ENCODE data around the gene SLC22A23.

SLC22A23 gene

DNA sequence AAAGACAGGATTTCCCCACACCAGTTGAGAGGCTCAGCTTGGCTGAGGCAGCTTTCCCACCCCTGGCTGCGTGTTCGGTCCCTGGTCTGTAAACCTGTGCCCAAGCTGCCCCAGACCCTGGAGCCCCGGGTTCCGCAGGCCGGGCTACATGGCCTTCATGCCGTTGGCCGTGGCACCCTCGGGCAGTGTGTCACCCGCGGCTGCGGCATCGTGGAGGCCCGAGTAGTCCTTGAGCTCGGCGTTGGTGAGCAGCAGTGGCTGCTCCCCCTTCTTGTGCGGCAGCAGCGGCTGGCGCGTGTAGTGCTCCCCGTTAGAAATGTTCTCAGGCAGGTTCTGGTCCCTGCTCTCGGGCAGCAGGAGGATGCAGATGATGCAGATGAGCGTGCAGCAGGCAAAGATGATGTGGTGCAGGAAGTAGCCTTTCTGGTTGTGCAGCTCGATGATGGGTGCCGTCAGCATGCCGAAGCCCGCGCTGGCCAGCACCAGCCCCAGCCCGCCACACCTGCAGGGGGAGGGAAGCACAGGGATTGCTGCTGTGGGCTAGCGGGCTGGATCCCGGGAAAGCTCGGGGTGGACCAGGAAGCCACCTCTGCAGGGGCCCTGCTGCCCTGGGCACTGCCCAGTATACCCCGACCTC is 183.8 kb downstream of the SLC22A23 start:
- no peak for DNase-seq (ENCODE audit: low spot score)
- no peak for FAIRE-seq

DNA sequence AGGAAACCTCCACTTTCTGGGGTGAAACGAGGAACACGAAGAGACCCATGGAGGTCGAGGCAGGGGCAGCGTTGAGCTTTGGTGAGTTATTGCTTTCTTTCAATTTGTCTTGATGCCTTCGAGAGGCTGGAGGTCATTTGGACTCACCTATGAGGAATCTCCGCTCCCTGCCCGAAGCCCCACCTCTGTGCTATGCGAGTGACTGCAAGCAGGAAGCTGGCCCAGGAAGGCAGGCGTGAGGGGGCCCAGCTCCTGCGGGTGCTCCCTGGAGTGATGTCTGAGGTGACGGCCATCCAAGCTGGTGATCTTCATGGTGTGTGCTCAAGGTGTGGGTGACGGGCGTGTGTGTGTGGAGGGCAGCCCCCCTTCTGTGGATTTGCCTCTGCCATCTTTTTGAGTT is 185.1 kb downstream of the SLC22A23 start:
- DNase-seq (ENCODE audit: low spot score) (no peak), FAIRE-seq (no peak)

DNA sequence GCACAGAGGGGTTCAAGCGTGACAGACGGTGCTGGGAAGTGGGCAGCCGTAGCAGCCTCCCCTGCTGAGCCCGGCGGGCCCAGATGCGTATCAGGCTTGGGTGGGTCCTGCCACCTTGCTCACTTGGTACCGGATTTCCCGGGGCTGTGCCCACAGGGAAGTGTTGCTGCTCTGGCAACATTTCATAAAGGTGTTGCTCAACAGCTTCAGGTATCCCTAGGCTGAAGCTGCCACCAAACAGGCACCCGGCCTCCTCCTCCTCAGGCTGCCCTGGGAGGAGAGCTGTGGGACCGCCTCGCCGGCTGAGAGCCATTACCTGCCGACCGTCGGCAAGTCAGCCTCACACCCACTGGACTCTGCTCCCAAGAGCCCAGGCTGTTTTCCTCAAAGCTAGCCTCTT is 186.6 kb downstream of the SLC22A23 start:
- FAIRE-seq (no peak), DNase-seq (ENCODE audit: low spot score) (no peak)

DNA sequence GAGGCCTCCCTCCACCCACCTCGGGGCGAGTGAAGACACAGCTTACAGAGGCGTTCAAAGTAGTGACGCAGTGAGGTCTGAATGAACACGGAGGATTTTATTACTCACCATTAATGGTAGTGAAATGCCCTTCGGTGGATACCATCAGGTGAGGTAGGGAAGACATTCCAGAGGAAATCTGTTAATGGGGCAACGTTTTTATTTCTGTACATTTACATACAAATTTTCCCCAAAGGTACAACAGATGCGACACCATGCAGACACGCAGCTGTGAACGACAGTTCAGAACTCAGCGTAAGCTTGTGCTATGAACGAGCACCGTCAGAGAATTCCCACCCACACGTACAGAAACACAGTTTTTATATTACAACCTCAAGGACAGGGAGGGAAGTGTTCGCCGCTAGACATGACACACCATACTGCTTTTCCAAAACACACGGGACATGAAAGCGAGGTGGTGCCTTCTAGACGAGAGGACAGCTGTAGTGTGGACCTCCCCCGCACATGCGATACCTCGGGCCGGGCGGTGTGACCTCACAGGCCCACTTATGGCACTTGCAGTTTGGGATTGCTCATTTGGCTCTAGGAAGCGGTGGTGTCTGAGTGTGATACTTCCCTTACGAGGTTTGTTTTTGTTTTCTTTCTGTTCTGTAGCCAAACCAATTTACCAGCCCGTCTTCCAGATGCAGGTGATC is 187.4 kb downstream of the SLC22A23 start:
- FAIRE-seq = no peak

DNA sequence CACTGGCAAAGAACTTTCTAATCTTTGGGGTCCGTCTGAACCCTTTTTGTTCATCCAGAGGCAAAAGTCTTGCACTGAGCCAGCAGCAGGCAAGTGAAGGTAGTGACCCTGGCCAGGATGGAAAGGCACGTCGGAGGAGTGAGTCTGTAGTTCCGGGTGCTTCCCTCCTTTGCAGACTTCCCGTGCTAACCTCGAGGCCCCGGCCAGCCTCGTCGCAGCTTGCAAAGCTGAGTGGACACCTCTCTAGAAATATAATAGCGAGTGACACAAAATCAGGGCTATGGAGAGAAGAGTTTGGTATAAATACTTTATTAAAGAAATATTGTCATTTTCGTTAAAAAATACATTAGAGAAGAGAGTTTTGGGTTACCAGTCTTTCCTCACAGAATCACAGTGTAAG is 188.2 kb downstream of the SLC22A23 start:
- DNase-seq (ENCODE audit: low spot score) (no peak), FAIRE-seq (no peak)

More for the DNA sequence above, 187.4 kb downstream of the SLC22A23 start:
- no peak for DNase-seq (ENCODE audit: low spot score)

DNA sequence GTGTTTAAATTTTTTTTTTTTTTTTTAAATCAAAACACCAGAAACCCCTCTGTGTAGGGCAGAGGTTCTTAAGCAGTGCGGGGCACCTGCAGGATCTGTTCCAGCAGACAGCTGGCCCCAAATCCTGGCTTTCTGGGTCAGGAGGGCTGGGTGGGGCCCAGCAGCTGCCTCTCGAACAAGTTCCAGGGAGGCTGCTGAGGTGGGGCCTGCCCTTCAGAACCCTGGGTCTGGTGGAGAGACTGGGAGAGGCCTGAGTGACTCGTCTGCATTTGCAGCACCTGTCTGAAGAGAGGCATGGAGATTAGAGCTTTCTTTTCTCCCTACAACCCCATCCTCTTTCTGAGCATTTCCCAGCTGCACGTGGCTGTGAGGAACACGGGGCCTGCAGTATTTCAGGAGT is 189.7 kb downstream of the SLC22A23 start:
- FAIRE-seq (no peak), DNase-seq (ENCODE audit: low spot score) (no peak)

DNA sequence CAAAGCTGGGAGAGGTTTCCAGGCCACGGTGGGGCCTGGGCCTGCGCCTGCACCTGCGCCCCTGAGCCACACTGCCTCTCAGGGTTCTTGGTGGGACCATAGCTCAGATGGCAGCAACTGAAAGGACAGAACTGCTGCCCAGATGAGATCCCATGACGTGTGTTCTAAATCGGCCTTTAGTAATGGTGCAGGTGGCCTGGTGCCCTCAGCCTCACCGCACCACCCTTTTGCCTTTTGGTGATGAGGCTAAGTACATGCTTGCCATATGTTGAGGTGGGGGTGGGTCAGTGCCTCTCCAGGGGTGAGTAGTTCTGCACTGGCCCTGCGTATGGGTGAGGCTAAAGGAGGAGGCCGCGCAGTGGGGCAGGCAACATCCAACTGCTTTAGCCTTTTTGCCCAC is 190.7 kb downstream of the SLC22A23 start:
- no peak for FAIRE-seq
- no peak for DNase-seq (ENCODE audit: low spot score)

DNA sequence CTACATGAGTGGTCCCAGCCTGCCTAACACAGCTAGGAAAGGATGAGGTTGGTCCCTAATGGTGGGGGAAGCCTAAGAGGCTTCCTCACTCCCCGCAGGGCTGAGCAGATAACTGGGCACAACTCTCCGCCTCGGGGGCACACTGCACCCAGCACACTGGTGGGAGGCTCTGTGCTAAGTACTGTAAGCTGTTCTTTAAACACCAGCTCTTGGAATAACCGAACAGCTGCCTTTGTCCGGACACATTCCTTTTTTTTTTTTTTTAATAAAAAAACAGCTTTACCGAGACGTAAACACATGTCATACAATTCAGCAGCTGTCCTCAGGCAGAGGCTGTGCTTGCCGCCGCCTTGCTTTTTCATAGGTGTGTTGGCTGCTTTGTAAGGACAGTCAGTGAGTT is 191.2 kb downstream of the SLC22A23 start:
- no peak for FAIRE-seq
- DNase-seq (ENCODE audit: low spot score) = no peak

DNA sequence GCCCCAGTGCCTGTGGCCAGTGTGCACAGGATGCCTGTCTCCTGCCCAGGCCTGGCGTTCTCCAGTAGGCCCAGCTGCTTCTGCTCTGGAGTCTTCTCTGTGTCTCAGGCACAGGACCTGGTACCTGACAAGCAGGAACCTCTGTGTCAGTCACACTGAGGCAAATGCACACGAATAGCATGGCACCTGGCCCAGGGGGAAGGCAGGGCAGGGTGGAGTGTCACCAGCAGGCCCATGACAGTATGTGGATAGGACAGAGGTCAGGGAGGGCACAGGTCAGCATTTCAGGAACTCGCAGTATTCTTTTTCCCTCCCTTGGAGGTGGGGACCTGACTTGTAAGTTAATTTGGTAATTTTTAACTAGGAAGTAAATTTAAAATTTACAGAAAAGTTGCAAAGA is 192.5 kb downstream of the SLC22A23 start:
- no peak for FAIRE-seq
- DNase-seq (ENCODE audit: low spot score) = no peak

DNA sequence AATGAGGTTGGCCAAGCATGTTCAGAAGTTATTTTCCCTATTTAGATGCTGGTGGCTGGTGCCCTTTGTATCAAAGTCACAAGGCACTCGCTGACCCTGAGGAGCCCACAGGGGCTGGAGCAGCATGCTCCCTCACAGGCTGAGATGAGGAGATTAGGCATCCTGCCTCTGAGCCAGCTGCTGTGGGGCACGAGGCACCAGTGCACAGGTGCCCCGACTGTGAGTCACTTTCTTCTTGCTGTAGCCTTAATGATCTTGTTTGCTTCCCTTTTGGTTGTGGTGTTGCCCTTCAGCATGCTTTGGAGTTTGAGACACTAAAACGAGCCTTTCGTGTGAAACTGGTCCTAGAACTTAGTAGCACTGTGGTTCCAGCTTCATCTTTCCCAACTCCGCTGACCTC is 193.8 kb downstream of the SLC22A23 start:
- DNase-seq (ENCODE audit: low spot score) (no peak), FAIRE-seq (no peak)

DNA sequence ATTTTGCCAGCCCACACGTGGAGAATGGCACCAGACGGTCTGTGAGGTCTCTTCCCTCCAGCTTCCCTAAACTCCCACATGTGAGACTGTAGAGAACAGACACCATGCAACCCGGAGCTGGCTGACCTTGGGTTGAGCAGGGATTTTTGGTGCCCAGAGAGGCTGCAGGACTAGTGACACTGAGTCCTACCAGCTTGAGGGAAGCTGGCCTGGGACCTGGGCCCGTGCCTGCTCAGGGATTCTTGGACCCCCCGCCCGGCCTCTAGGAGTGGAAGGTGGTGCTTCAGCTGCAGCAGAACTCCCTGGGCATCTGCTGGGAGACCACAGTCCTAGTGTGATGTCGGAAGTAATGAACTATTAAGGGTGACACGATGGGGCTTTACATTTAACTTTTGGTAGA is 194.9 kb downstream of the SLC22A23 start:
- FAIRE-seq (no peak), DNase-seq (ENCODE audit: low spot score) (no peak)

DNA sequence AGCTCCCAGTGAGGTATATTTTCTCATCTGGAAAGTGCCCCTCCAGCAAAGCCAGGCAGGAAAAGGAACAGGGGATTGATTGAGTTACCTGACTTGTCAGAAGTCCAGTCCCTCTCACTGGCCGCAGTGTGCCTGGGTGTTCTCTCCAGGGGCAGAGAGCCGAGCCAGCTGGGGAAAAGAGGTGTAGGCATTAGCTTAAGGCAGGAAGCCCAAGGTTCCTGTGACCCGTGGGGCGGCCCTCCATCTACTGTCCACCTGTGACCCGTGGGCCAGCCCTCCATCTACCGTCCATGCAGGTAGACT is 195.4 kb downstream of the SLC22A23 start:
- DNase-seq (ENCODE audit: low spot score) (no peak), FAIRE-seq (no peak)

DNA sequence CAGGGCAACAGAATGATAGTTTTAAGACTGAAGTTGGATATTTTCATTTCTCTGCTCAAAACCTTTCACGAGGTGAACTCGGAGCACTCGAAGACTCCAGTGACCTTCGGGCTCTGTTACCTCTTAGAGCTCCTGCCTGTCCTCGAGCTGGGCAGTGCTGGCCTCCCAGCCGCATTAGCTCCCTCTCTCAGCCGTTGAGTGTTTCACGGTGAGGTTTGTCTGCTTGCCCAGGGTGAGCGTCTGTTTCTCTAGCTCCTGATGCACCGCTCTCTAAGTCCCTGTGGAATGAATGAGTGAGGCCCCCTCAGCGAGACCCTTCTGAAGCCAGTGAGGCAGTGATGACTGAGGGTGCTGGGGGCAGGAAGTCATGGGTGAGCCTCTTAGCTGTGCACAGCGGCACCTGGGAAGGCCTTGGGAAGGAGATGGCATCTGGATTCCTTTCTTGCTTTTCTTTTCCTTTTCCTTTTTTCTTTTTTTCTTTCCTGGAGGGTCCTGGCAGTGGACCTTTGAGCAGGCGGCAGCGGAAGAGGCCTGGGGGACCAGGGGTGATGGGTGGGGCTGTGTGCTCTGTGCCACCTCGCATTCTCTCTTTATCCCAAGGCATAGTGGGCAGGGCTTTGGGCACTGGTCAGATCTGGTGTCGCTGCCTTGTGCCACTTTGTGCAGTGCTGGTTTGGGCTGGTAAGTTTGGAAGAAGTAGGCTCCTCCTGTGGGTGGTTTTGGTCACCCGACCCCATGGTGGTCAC is 195.9 kb downstream of the SLC22A23 start:
- FAIRE-seq = no peak
- DNase-seq (ENCODE audit: low spot score) = no peak

DNA sequence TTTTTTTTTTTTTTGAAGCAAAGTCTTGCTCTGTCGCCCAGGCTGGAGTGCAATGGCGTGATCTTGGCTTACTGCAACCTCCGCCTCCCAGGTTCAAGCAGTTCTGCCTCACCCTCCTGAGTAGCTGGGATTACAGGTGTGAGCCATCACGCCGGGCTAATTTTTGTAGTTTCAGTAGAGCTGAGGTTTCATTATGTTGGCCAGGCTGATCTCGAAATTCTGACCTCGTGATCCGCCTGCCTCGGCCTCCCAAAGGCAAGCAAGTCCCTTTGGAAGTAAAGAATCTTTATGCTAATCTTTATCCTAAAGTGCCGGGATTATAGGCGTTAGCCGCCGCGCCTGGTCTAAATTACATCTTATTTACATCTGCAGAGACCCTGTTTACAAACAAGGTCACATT is 196.6 kb downstream of the SLC22A23 start:
- no peak for DNase-seq (ENCODE audit: low spot score)
- no peak for FAIRE-seq

DNA sequence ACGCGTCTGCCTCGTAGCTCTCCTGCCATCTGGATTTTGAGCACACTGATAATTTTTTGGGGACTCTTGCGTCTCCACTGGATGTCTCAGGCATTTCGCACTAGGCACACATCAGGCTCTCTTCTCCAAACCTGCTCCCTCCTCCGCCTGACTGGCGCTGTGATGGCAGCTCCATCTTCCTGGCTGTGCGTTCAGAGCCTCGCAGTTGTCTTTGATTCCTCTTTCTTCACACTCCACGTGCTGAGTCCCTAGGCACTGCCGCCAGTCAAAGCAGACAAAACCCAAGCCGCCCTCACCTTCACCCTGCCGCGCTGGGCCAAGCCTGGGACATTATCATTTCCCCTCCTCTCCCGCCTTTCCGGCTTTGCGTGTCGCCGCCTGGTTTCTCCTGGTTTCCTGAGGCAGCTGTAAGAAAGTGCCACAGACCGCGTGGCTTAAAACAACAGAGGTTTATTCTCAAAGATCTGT is 197.3 kb downstream of the SLC22A23 start:
- DNase-seq (ENCODE audit: low spot score) (peak; percentile 54), FAIRE-seq (no peak)

DNA sequence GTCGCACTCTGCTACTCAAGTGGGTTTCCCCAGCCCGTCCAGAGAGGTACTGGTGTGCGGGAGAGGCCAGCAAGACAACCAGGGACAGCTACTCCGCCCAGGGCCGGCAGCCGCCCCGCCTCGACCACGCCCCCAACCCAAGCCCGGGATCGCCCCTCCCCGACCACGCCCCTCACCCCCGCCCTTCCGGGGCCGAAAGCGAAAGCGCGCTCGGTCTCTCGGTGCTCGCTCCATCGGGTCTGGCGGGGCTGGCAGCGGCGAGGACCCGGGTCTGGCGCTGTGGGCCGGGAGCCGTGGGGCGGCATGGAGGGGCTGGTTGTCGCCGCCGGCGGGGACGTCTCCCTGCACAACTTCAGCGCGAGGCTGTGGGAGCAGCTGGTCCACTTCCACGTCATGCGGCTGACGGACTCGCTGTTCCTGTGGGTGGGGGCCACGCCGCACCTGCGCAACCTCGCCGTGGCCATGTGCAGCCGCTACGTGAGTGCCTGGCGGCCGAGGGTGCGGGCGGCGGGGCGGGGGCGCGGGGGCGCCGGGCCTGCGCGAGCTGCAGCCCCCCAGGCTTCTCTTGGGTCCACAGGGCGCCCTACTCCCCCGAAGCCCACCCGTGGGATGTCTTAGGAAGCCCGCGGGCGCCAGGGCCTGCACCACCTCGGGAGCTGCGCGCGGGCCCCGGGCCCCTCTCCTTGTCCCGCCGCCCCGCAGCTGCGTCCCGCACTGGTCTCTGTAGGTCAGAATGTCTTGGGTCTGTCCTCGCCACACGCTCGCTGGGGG is 197.9 kb downstream of the SLC22A23 start, which contains the start of gene PSMG4:
PSMG4 (plus strand) TSS at position 228 of the 771 bp plus-strand sequence; CDS start at position 304, 76 bp downstream.
- FAIRE-seq (peak; percentile 93), DNase-seq (ENCODE audit: low spot score) (peak; percentile 95)

DNA sequence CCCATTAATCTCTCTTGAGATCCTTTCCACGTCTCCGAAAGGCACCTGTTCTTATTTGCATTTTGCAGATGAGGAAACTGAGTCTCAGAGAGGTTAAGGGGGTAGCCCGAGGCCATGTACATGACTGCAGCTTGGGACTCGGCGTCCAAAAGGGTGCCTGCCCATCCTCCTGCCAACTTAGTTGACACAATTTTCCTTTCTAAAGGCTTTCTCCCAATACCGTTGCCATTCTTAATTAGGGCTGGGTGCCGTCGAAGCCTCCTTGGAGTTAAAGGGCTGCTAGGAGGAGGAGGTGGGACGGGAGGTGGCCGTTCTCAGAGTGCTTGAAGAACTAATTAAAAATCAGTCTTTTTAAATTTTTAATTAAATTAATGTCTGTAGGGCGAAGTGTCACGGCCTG is 198.6 kb downstream of the SLC22A23 start:
- FAIRE-seq = no peak
- no peak for DNase-seq (ENCODE audit: low spot score)

DNA sequence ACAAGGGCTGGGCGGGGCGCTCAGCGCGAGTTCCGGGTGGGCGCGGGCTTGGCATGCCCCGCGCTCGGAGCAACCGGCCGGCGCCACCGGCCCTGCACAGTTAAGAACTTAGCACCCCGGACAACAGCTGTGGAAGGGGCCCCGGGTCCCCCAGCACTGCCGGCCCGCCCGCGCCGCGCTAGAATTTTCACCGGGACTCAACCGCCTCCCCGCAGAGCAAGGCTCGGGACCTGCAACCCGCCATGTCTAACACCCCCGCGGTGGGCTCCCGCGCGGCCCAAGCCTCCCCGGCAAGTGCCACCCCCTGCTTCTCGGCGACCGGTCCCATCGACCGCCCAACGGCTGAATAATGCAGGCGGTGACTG is 203.3 kb downstream of the SLC22A23 start:
- no peak for FAIRE-seq
- no peak for DNase-seq (ENCODE audit: low spot score)

DNA sequence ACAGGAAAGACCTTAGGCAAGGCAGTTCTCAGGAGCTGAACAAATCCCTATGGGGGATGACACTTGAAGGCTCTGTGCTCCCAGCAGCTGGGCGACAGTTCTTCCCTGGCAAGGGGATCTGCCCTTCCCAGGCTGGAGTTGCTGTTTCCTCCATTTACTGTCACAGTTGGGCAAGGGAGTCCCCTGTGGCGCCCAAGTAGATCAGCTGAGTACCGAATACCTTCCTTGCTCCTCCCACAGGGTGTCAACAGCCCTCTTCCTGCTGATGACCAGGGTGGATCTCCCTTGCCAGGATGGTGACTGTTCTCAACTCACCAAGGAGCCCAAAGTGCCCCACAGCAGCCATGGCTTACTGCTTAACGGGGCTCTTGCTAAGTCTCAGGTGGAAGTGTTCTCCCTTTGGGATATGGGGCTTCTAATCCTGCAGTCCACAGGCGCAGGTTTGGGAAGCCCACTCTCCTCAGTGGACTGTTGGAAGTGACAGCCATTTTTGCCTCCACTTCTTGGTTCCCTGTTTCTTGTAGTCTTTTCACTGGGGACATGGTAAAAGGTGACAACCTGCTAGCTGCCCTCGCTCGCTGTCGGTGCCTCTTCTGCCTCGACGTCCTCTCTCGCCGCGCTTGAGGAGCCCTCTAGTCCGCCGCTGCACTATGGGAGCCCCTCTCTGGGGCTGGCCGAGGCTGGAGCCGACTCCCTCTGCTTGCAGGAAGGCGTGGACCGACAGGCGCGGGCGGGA is 203.8 kb downstream of the SLC22A23 start:
- DNase-seq (ENCODE audit: low spot score) (no peak), FAIRE-seq (no peak)

DNA sequence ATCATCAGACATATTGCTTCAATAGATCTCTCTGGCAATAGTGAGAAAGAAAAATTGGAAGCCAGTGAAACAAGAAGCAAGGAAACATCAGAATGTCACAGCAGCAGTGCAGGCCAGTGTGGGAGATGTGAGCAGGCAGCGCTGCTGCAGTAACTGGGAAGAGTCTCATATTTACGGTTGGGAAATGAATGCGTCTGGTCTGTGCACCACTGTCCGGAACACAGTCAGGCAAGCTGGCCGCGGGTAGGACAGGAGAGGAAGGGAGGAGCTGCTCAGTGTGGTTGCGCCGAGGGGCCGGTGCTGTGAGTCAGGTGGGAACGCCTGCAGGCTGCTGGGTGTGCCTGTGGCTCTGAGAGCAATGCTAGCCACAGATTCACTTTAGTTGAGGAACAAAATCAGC is 204.5 kb downstream of the SLC22A23 start:
- FAIRE-seq = no peak
- no peak for DNase-seq (ENCODE audit: low spot score)
